Mesothelial cell of epicardium (in vitro differentiated cells): ENCODE results near the gene ZNF668. TPM values are rescaled to one million over a fixed set of nuclear protein-coding genes. Genes with fewer than 3 reads are reported as not detected.

Source experiments
- DNase-seq, 2 experiments: peaks; one replicate each; pipeline ENCODE4 v3.0.0; 2021; ENCODE audit warnings: low spot score in 2 of 2; ENCODE audit not compliant: unreplicated experiment in 2 of 2
- H3K27ac Mint-ChIP-seq: 2 replicates; pipeline ENCODE4 v1.8.0; 2021; ENCODE audit warnings: mixed read lengths
- H3K27me3 Mint-ChIP-seq: 2 replicates; pipeline ENCODE4 v1.8.0; 2021; ENCODE audit warnings: low read depth, mixed read lengths
- H3K36me3 Mint-ChIP-seq: 2 replicates; pipeline ENCODE4 v1.8.0; 2021; ENCODE audit warnings: mixed read lengths
- H3K4me1 Mint-ChIP-seq: 2 replicates; pipeline ENCODE4 v1.8.0; 2021; ENCODE audit warnings: mixed read lengths
- H3K4me3 Mint-ChIP-seq: 2 replicates; pipeline ENCODE4 v1.8.0; 2021; ENCODE audit warnings: mild to moderate bottlenecking, moderate library complexity, mixed read lengths
- H3K9me3 Mint-ChIP-seq: 2 replicates; pipeline ENCODE4 v1.8.0; 2021; ENCODE audit warnings: mixed read lengths
- CTCF ChIP-seq: fragments of 200-600 bp; sonication (generic); IDR thresholded peaks from one replicate; pipeline ENCODE4 v1.5.0; 2021; ENCODE audit warnings: antibody characterized with exemption; ENCODE audit not compliant: unreplicated experiment
- total RNA-seq: library from RNA; stranded (reverse); gene quantifications from 3 replicates; pipeline ENCODE4 v1.2.1, GENCODE V29; 2021

The ZNF668 gene
- total RNA-seq, 1 donor from 2014 or later = 12.8 TPM

- Mint-ChIP-seq H3K36me3 (peaks cover 19% of the 10 kb centered on the region), H3K27ac (peak overlapping the region; percentile 40), H3K27me3 (no peaks in the 10 kb centered on the region), H3K4me1 (peaks cover 8% of the 10 kb centered on the region), H3K9me3 (no peaks in the 10 kb centered on the region), H3K4me3 (no peak overlapping the region)
- no peak for DNase-seq
- no peak for TF ChIP-seq CTCF
Measured at GRCh38 chr16:31113121-31114120, 39.4 kb upstream of the ZNF668 start.

GRCh38 chr16:31112711-31113110 is 38.7 kb upstream of the ZNF668 start:
- Mint-ChIP-seq H3K4me3 (no peak overlapping the region), H3K4me1 (peaks cover 6% of the 10 kb centered on the region), H3K9me3 (no peaks in the 10 kb centered on the region), H3K27ac (no peak overlapping the region), H3K27me3 (no peaks in the 10 kb centered on the region), H3K36me3 (peaks cover 19% of the 10 kb centered on the region)
- TF ChIP-seq CTCF = no peak
- no peak for DNase-seq

GRCh38 chr16:31111881-31112466 is 37.9 kb upstream of the ZNF668 start:
- H3K4me3 Mint-ChIP-seq = no peak overlapping the region
- no peak overlapping the region for H3K27ac Mint-ChIP-seq
- no peak for TF ChIP-seq CTCF
- H3K36me3 Mint-ChIP-seq = peaks cover 19% of the 10 kb centered on the region
- peaks cover 6% of the 10 kb centered on the region for H3K4me1 Mint-ChIP-seq
- DNase-seq = no peak
- no peaks in the 10 kb centered on the region for H3K9me3 Mint-ChIP-seq
- no peaks in the 10 kb centered on the region for H3K27me3 Mint-ChIP-seq

DNA sequence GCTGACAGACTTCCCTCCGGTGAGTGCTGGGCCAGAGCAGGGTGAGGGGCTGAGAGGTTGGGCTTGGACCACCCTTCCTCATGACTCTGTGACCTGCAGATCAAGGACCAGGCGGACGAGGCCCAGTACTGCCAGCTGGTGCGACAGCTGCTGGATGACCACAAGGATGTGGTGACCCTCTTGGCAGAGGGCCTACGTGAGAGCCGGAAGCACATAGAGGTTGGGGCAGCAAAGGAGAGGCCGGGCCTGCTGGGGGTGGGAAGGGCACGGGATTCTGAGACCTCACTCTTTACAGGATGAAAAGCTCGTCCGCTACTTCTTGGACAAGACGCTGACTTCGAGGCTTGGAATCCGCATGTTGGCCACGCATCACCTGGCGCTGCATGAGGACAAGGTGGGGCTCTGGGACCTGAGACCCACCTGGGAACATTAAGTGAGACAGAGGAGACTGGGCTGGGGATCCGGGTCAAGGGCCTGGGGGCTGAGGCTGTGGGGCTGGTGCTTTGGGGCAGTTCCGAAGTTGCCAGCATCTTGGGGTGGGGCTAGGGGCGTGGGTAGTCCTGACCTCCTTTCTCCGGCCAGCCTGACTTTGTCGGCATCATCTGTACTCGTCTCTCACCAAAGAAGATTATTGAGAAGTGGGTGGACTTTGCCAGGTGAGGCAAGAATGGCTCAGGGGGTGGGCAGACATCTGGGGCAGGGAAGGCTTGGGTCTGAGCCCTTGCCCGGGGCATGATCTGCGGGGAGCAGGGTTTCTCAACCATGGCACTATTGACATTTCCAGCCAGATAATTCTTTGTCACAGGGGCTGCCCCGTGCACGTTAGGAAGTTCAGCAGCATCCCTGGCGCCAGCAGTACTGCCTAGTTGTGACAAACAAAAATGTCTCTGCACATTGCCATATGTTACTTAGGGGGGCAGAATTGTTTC is 36.3 kb upstream of the ZNF668 start:
- H3K36me3 Mint-ChIP-seq = peaks cover 19% of the 10 kb centered on the region
- no peak for TF ChIP-seq CTCF
- DNase-seq = no peak
- H3K27me3 Mint-ChIP-seq = no peaks in the 10 kb centered on the region
- H3K27ac Mint-ChIP-seq = no peak overlapping the region
- peak overlapping the region; percentile 71 for H3K4me3 Mint-ChIP-seq
- peaks cover 6% of the 10 kb centered on the region for H3K4me1 Mint-ChIP-seq
- H3K9me3 Mint-ChIP-seq = no peaks in the 10 kb centered on the region

DNA sequence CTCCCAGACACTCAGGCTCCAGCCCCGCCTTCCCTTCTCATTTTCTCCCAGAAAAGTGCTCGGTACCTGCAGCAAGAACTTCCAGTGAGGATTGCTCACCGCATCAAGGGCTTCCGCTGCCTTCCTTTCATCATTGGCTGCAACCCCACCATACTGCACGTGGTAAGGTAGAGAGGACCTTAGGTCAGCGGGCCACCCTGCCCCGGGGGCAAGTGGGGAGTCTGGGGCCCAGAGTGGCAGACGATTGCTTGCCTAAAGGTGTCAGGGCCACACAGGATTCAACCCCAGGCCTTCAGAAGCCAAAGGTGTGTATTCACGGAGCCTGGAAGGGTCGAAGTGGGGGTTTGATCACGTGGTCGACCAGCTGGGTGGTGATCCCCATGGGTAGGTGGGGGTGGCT is 35.6 kb upstream of the ZNF668 start:
- H3K4me3 Mint-ChIP-seq = peak overlapping the region; percentile 71
- no peak for TF ChIP-seq CTCF
- H3K9me3 Mint-ChIP-seq = no peaks in the 10 kb centered on the region
- no peaks in the 10 kb centered on the region for H3K27me3 Mint-ChIP-seq
- H3K27ac Mint-ChIP-seq = peak overlapping the region; percentile 61
- H3K4me1 Mint-ChIP-seq = peaks cover 6% of the 10 kb centered on the region
- DNase-seq = no peak
- H3K36me3 Mint-ChIP-seq = peaks cover 19% of the 10 kb centered on the region
